22Rv1 (cell line): ENCODE measurements around the gene BBS1.

Experiments
- ZFX ChIP-seq: fragments of 450-650 bp; IDR thresholded peaks from 2 replicates; pipeline ENCODE4 v1.6.1; 2017; ENCODE audit warnings: antibody characterized with exemption, borderline replicate concordance
- TF ChIP-seq, protein P1 (sequence below): fragments of 450-650 bp; IDR thresholded peaks from 2 replicates; pipeline ENCODE4 v1.5.1; 2017; ENCODE audit warnings: mild to moderate bottlenecking

DNA sequence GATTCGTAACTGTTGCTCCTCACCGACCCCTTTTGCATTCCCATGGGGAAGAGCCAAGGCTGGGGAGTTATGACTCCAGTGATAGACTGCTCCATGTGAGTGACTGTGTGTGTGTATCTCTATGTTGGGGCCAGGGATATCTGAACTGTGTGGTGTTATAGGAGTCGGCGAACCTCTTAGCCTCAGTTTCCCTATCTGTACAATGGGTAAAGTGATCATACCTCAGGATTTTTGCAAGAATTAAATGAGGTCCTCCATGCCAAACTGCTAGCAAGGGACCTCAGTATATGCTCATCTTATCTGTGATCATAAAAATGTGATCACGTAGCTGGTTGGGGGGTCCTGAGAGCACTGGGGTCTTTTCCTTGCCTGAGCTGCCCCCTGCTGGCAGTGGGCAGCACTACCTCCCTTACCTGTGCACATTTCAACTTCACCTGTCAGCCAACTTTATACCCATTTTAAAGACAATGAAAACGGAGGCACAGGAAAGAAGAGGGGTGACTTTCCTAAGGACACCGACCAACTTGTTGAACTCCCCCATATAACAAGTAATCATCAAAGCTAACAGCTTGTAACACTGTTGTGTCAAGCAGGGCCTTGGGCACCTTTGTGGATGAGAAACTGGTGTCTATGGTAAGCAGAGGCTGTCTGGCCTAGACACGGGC is 31.6 kb upstream of the BBS1 start:
- TF ChIP-seq, protein P1, sequence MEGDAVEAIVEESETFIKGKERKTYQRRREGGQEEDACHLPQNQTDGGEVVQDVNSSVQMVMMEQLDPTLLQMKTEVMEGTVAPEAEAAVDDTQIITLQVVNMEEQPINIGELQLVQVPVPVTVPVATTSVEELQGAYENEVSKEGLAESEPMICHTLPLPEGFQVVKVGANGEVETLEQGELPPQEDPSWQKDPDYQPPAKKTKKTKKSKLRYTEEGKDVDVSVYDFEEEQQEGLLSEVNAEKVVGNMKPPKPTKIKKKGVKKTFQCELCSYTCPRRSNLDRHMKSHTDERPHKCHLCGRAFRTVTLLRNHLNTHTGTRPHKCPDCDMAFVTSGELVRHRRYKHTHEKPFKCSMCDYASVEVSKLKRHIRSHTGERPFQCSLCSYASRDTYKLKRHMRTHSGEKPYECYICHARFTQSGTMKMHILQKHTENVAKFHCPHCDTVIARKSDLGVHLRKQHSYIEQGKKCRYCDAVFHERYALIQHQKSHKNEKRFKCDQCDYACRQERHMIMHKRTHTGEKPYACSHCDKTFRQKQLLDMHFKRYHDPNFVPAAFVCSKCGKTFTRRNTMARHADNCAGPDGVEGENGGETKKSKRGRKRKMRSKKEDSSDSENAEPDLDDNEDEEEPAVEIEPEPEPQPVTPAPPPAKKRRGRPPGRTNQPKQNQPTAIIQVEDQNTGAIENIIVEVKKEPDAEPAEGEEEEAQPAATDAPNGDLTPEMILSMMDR = peak; percentile 95
- no peak for TF ChIP-seq ZFX
